ENCODE data around the gene CLEC18A. TPM values are rescaled to one million over a fixed set of nuclear protein-coding genes. Genes with fewer than 3 reads are reported as not detected.
"Not testable (repeated sequence)": the region's sequence is repeated elsewhere in the genome, so short reads cannot be mapped to it uniquely, and the experiment has no call there.

The CLEC18A gene
- total RNA-seq, 2 experiments from 2014 or later: 1.6 to 2.0 TPM

DNA sequence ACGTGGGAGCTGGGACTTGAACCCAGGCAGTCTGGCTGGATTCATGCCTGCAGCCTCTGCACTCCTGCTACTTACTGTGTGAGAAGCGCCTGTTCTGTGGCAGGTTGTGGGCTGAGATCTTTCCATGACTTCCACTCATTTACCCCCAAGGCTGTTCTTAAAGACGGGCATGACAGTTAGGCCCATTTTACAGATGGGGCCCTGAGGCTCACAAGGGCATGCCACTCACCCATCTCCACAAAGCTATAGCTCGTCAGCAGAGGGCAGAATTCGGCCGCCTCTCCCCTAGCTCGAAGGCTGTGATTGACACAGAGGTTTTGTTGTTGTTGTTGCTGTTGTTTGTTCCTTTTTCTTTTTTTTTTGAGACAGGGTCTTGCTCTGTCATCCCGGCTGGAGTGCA is 21.8 kb downstream of the CLEC18A start:
- POLR2A ChIA-PET; CTCF ChIA-PET; H3K4me1 Mint-ChIP-seq; DNase-seq; H3K27me3 Mint-ChIP-seq; H3K27ac Mint-ChIP-seq; H3K9me3 Mint-ChIP-seq; H3K36me3 Mint-ChIP-seq (ENCODE audit: low read depth); H3K4me3 Mint-ChIP-seq: not testable (repeated sequence)

DNA sequence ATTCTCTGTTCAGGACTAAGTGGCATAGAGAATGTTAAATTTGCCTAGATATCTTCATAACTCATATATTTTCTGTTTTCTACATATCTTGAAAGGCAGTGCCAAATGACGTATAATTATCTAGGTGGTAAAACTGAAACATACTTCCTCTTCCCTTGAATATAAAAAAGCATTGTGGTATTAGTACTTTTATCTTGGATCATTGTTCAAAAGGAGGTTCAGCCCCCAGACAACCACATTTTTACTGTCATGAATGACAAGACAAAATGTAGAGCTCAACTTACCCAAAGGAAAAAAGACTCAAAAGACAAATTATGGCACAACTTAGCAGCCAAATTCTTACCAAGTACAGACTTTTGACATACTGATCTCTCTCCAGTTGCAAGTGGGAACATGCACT is 34.1 kb downstream of the CLEC18A start:
- DNase-seq; POLR2A ChIA-PET; H3K9me3 Mint-ChIP-seq; H3K4me1 Mint-ChIP-seq; H3K36me3 Mint-ChIP-seq (ENCODE audit: low read depth); CTCF ChIA-PET; H3K27me3 Mint-ChIP-seq; H3K4me3 Mint-ChIP-seq; H3K27ac Mint-ChIP-seq: not testable (repeated sequence)

DNA sequence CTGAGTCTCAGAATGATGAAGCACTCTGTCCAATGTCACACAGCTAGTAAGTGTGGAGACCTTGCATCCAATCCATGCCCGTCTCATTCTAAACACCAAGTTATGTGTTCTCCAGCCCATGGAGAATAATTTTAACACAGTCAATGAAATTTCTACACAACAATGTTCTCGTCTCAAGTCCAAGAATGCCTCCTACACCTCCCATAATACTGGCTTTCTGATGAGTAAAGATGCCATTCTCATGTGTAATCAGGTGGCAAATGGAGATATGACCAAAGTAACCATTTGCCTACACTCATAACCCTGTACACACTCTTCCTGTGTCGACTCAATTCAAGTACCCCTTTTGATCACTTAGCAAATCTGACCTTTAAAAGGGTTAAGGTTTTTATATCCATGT is 46.8 kb downstream of the CLEC18A start:
- DNase-seq; H3K27ac Mint-ChIP-seq; CTCF ChIA-PET; H3K27me3 Mint-ChIP-seq; H3K36me3 Mint-ChIP-seq (ENCODE audit: low read depth); H3K4me3 Mint-ChIP-seq; H3K9me3 Mint-ChIP-seq; POLR2A ChIA-PET; H3K4me1 Mint-ChIP-seq: not testable (repeated sequence)

DNA sequence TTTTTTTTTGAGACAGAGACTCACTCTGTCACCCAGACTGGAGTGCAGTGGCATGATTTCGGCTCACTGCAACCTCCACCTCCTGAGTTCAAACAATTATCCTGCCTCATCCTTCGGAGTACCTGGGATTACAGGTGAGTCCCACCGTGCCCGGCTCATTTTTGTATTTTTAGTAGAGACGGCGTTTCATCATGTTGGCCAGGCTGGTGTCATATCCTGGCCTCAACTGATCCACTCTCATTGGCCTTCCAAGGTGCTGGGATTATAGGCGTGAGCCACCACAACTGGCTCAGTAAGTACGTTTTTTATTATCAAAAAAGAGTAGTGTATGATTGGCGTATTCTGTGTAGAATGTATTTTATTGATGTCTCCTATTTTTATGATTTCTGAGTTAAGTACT is 48.7 kb downstream of the CLEC18A start:
- H3K9me3 Mint-ChIP-seq; H3K27me3 Mint-ChIP-seq; H3K36me3 Mint-ChIP-seq (ENCODE audit: low read depth); CTCF ChIA-PET; DNase-seq; POLR2A ChIA-PET; H3K27ac Mint-ChIP-seq; H3K4me3 Mint-ChIP-seq; H3K4me1 Mint-ChIP-seq: not testable (repeated sequence)

DNA sequence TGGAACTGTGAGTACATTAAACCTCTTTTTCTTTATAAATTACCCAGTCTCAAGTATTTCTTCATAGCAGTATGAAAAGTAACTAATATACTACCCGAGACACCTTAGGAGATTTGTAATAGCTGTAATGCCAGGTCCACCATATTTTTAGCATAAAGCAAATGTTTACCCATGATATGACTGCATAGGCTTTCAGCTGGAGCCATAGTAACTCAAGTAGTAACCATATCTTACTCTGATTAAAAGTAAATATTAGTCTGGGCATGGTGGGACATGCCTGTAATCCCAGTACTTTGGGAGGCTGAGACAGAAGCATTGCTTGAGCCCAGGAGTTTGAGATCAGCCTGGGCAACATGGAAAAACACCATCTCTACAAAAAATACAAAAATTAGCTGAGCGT is 52.4 kb downstream of the CLEC18A start:
- CTCF ChIA-PET, H3K4me1 Mint-ChIP-seq, H3K27me3 Mint-ChIP-seq, H3K4me3 Mint-ChIP-seq, H3K27ac Mint-ChIP-seq, H3K9me3 Mint-ChIP-seq, POLR2A ChIA-PET, DNase-seq: not testable (repeated sequence)
- H3K36me3 Mint-ChIP-seq (ENCODE audit: low read depth): peaks cover 11% of the 10 kb centered on the region

DNA sequence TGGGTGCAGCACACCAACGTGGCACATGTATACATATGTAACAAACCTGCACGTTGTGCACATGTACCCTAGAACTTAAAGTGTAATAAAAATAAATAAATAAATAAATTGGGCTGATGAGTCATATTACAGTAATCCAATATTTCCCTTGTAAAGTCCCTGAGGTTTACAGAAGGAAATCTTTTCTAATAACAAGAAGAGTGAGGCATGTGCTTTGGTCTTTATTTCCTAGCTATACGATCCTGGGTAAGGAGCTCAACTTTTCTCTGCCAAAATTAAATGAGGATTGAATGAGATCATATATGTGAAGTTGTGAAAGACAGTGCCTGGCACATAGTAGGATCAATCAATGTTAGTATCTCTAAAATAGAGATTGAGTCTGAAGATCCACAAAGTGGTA is 57.5 kb downstream of the CLEC18A start:
- CTCF ChIA-PET, POLR2A ChIA-PET: not testable (repeated sequence)
- H3K36me3 Mint-ChIP-seq (ENCODE audit: low read depth): peaks cover 19% of the 10 kb centered on the region

DNA sequence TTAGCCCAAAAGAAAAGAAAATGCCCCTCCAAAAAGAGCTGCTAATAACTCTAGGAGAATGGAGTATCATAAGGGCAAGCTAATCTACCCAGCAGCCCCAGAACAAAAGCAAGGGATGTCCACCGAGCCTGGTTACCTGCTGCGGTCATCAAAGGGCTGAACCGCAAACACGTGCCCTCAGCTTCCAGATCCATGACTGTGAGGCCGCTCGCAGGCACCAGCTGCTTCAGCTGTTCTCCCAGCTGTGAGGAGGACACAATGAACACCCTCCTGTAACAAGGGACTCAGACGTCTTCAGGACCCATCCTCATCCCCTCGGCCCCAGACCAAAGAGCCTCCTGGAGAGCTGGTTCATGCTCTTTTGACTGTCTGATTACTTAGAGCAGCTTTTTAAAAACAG is 59.5 kb downstream of the CLEC18A start:
- peaks cover 19% of the 10 kb centered on the region for H3K36me3 Mint-ChIP-seq (ENCODE audit: low read depth)
- H3K9me3 Mint-ChIP-seq, DNase-seq, H3K4me1 Mint-ChIP-seq, H3K27ac Mint-ChIP-seq, H3K4me3 Mint-ChIP-seq, H3K27me3 Mint-ChIP-seq, CTCF ChIA-PET, POLR2A ChIA-PET: not testable (repeated sequence)

More for the DNA sequence above, 57.5 kb downstream of the CLEC18A start:
- H3K9me3 Mint-ChIP-seq, DNase-seq, H3K27me3 Mint-ChIP-seq, H3K27ac Mint-ChIP-seq, H3K4me1 Mint-ChIP-seq, H3K4me3 Mint-ChIP-seq: not testable (repeated sequence)

DNA sequence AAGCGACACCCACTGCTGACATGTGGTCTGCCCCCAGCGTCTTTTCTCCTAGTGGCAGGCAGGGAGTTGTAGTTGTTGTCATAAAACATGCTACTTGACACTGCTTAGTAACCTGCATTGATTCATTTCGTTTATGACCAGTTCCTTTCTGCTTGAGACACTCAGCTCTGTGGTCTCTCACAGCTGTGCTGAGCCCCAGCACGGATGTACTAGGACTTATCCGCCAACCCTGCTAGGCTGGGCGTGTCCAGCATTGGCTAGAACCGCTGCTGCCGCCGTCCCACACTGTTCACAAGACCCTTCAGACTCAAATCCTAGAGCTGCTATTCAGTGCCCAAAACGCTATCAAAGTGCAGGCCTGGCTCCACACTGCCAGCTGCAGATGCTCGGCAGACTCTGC is 60.0 kb downstream of the CLEC18A start:
- H3K4me1 Mint-ChIP-seq, H3K9me3 Mint-ChIP-seq, H3K27ac Mint-ChIP-seq, POLR2A ChIA-PET, DNase-seq, H3K27me3 Mint-ChIP-seq, H3K4me3 Mint-ChIP-seq, CTCF ChIA-PET: not testable (repeated sequence)
- peaks cover 19% of the 10 kb centered on the region for H3K36me3 Mint-ChIP-seq (ENCODE audit: low read depth)

DNA sequence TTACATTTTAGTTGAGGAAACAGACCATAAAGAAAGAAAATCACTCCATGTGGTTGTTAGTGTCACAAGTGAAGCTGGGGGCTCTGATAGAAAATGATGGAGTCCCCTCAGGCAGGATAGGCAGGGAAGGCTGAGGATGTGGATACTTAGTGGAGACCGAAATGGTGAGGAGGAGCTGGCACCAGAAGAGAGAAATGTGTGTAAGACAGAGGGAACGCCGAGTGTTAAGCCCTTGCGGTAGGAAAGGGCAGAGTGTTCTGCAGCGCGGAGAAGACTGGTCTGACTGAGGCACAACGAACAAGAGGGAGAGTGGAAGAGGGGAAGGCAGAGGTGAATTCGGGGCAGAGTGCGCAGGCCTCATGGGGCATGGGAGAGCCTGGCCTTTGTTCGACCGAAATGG is 61.2 kb downstream of the CLEC18A start:
- H3K4me3 Mint-ChIP-seq, CTCF ChIA-PET, POLR2A ChIA-PET, H3K27ac Mint-ChIP-seq, DNase-seq, H3K4me1 Mint-ChIP-seq, H3K9me3 Mint-ChIP-seq, H3K27me3 Mint-ChIP-seq: not testable (repeated sequence)
- peaks cover 14% of the 10 kb centered on the region for H3K36me3 Mint-ChIP-seq (ENCODE audit: low read depth)

DNA sequence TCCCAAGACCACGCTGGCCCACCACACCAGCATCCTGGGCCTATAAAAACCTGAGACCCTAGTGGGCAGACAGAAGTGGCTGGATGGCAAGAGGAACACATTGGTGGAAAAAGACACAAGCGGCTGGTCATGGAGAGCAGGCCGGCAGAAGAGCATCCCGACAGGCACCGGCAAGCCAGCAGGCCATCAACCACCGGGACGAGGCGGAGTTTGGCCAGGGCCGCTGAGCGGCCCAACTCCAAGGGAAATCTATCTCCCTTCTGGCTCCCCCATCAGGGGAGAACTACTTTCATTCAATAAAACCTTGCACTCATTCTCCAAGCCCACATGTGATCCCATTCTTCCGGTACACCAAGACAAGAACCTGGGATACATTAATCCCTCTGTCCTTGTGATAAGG is 61.8 kb downstream of the CLEC18A start:
- DNase-seq, H3K4me3 Mint-ChIP-seq, H3K4me1 Mint-ChIP-seq, H3K27ac Mint-ChIP-seq, POLR2A ChIA-PET, H3K27me3 Mint-ChIP-seq, H3K9me3 Mint-ChIP-seq, CTCF ChIA-PET: not testable (repeated sequence)
- H3K36me3 Mint-ChIP-seq (ENCODE audit: low read depth): peaks cover 14% of the 10 kb centered on the region

Other genes with a start within 250 kb of the CLEC18A start
- 10 to 100 TPM; 31.2 to 35.6 TPM for gene NQO1, start 224.8 kb upstream of the CLEC18A start, total RNA-seq
- 10 to 100 TPM; 60.6 to 62.5 TPM for gene NOB1, start 196.4 kb upstream of the CLEC18A start, total RNA-seq
- 10 to 100 TPM; 59.4 to 61.6 TPM for gene WWP2, start 189.0 kb upstream of the CLEC18A start, total RNA-seq
- 10 to 100 TPM; 19.6 to 19.7 TPM for gene PDPR, start 163.0 kb downstream of the CLEC18A start, total RNA-seq
- under 1 TPM; 0.35 to 0.60 TPM for gene CLEC18C, start 222.5 kb downstream of the CLEC18A start, total RNA-seq

Data from activated CD4-positive, alpha-beta memory T cell treated with anti-CD3 and anti-CD28 coated beads, Interleukin-2, amount 10 ng/mL, durations not matched to agents 7 days and 5 days (primary cell).